HepG2 (cell line): ENCODE data around the gene ZKSCAN8. TPM values are rescaled to one million over a fixed set of nuclear protein-coding genes. Genes with fewer than 3 reads are reported as not detected.
A peak's percentile ranks its signal among the peaks of the same experiment; 100 is the strongest.

ENCODE experiments used
- BRCA1 ChIP-seq: sonication (generic); formaldehyde crosslinking; IDR thresholded peaks from 2 replicates; pipeline ENCODE4 v1.4.0; 2020; ENCODE audit warnings: missing genetic modification reagents
- FOXC1 ChIP-seq: sonication (generic); formaldehyde crosslinking; IDR thresholded peaks from 2 replicates; pipeline ENCODE4 v1.8.0; 2022; ENCODE audit warnings: mild to moderate bottlenecking, missing genetic modification reagents, borderline replicate concordance
- GABPA ChIP-seq, 2 experiments: IDR thresholded peaks; 2 replicates each; pipeline ENCODE4 v1.6.1; 2011 to 2016; ENCODE audit warnings: low read depth in 2 of 2, low read length in 1 of 2, missing biosample characterization in 1 of 2, missing genetic modification characterization in 1 of 2
- MAFF ChIP-seq: IDR thresholded peaks from 2 replicates; pipeline ENCODE4 v1.6.1; 2011; ENCODE audit warnings: low read depth, low read length, improper control_type of control experiment
- MLX ChIP-seq: IDR thresholded peaks from 2 replicates; pipeline ENCODE4 v1.6.1; 2016
- PPARG ChIP-seq: conservative IDR thresholded peaks from 2 replicates; pipeline ENCODE4 v1.6.1; 2016; ENCODE audit warnings: missing biosample characterization, missing genetic modification reagents
- RARG ChIP-seq: sonication (generic); formaldehyde crosslinking; IDR thresholded peaks from 2 replicates; pipeline ENCODE4 v1.4.0; 2020; ENCODE audit warnings: low read depth, mild to moderate bottlenecking, missing genetic modification reagents
- RBAK ChIP-seq: sonication (generic); formaldehyde crosslinking; IDR thresholded peaks from 2 replicates; pipeline ENCODE4 v1.5.1; 2020; ENCODE audit warnings: mild to moderate bottlenecking, missing genetic modification reagents
- SNRNP70 ChIP-seq: fragments of 200-400 bp; formaldehyde crosslinking; IDR thresholded peaks from 2 replicates; pipeline ENCODE4 v1.6.1; 2017; ENCODE audit warnings: mild to moderate bottlenecking, low read depth, low read length, moderate library complexity
- SP1 ChIP-seq, 2 experiments: fragments of 450-650 bp in 1 of 2; sonication (generic) in 1 of 2; formaldehyde crosslinking in 1 of 2; IDR thresholded peaks; 2 replicates each; pipeline versions ENCODE4 v1.4.0 to v1.6.1; 2016 to 2020; ENCODE audit warnings: missing genetic modification reagents in 1 of 2
- STAT5B ChIP-seq: sonication (generic); formaldehyde crosslinking; IDR thresholded peaks from 2 replicates; pipeline ENCODE4 v1.4.0; 2020; ENCODE audit warnings: missing genetic modification reagents
- TRIM22 ChIP-seq: fragments of 450-650 bp; IDR thresholded peaks from 2 replicates; pipeline ENCODE4 v1.6.1; 2017
- ZBTB1 ChIP-seq: sonication (generic); formaldehyde crosslinking; IDR thresholded peaks from 2 replicates; pipeline ENCODE4 v1.4.0; 2020; ENCODE audit warnings: missing genetic modification reagents, borderline replicate concordance
- ZBTB14 ChIP-seq: sonication (generic); formaldehyde crosslinking; IDR thresholded peaks from 2 replicates; pipeline ENCODE4 v1.4.0; 2020; ENCODE audit warnings: missing genetic modification reagents
- ZFP62 ChIP-seq: sonication (generic); formaldehyde crosslinking; IDR thresholded peaks from 2 replicates; pipeline ENCODE4 v1.4.0; 2020; ENCODE audit warnings: missing genetic modification reagents
- ZNF318 ChIP-seq: sonication (generic); formaldehyde crosslinking; IDR thresholded peaks from 2 replicates; pipeline ENCODE4 v1.4.0; 2020; ENCODE audit warnings: mild to moderate bottlenecking, missing genetic modification reagents
- ZNF589 ChIP-seq: sonication (generic); formaldehyde crosslinking; conservative IDR thresholded peaks from 2 replicates; pipeline ENCODE4 v1.8.0; 2022; ENCODE audit warnings: mild to moderate bottlenecking, moderate library complexity, missing genetic modification reagents
- polyA plus RNA-seq, 8 experiments: library from polyadenylated mRNA; depleted of rRNA in 3 of 8; stranded (reverse) in 7 of 8; unstranded in 1 of 8; fragments of >200 nt; fragmentation: Illumina TruSeq in 4 of 8; extraction: Trizol in 4 of 8; gene quantifications; 2 replicates each; pipeline versions ENCODE4 v1.2.1 to v1.2.3, GENCODE V29; 2011 to 2016; ENCODE audit warnings: low read depth in 4 of 8, missing spikeins in 1 of 8, mixed read lengths in 1 of 8; ENCODE audit not compliant: insufficient read depth in 1 of 8
- total RNA-seq, 5 experiments: library from RNA; depleted of rRNA; stranded (reverse); fragments of >200 nt; fragmentation: Illumina TruSeq; extraction: Trizol; gene quantifications; 2 replicates each; pipeline ENCODE4 v1.2.3, GENCODE V29; 2016; ENCODE audit warnings: low read depth in 1 of 5

The ZKSCAN8 gene
- total and polyA plus RNA-seq, 2 of the 13 experiments (the other 11 are each of a cell fraction or from before 2014, with no cell fraction given): 12.4 to 20.9 TPM

GRCh38 chr6:28136585-28137504 lies 4.8 kb upstream of the ZKSCAN8 start (continued):
- no peak for TF ChIP-seq ZNF318 (CRISPR knock-in tag)
- peak; percentile 91 for TF ChIP-seq GABPA (IDR thresholded peaks at IDR 0.05; ENCODE audit: low read depth, low read length)
- TF ChIP-seq GABPA (CRISPR knock-in tag; IDR thresholded peaks at IDR 0.05; ENCODE audit: low read depth): peak; percentile 99
- no peak; the same call in 1 of the 2 replicates for TF ChIP-seq MAFF
- 0 out of 2 replicates have a peak, but pooled peaks have one; percentile 70 for TF ChIP-seq ZNF589 (CRISPR knock-in tag)
- TF ChIP-seq STAT5B: no peak
- TF ChIP-seq PPARG (CRISPR knock-in tag): peak; percentile 79
- TF ChIP-seq FOXC1: peak; percentile 83; the same call in 1 of the 2 replicates
- no peak for TF ChIP-seq SNRNP70
- TF ChIP-seq RBAK (CRISPR knock-in tag): peak; percentile 63; the same call in 1 of the 2 replicates
- TF ChIP-seq ZBTB14 (CRISPR knock-in tag): no peak
- TF ChIP-seq TRIM22: no peak
- TF ChIP-seq MLX (CRISPR knock-in tag): no peak; the same call in 1 of the 2 replicates
- TF ChIP-seq ZFP62 (CRISPR knock-in tag): no peak
- TF ChIP-seq SP1 (IDR thresholded peaks at IDR 0.05): no peak
- peak; percentile 54; the same call in 1 of the 2 replicates for TF ChIP-seq SP1 (CRISPR knock-in tag; IDR thresholded peaks at IDR 0.05)
- peak; percentile 86; the same call in 1 of the 2 replicates for TF ChIP-seq ZBTB1 (CRISPR knock-in tag)
- 0 out of 2 replicates have a peak, but pooled peaks have one; percentile 41 for TF ChIP-seq RARG (CRISPR knock-in tag)
- TF ChIP-seq BRCA1 (CRISPR knock-in tag): 0 out of 2 replicates have a peak, but pooled peaks have one; percentile 72
